Gastrocnemius medialis (tissue), 4 donors: Measurements from ENCODE around the gene ACOT12.

Experiments used
- CTCF ChIP-seq, 5 experiments: fragments of 450-650 bp in 3 of 5; fragments of 200-600 bp in 2 of 5; sonication (generic) in 2 of 5; IDR thresholded peaks in 4 of 5; conservative IDR thresholded peaks in 1 of 5; 1 replicate in 4 of 5; 2 replicates in 1 of 5; pipeline ENCODE4 v1.5.1; 2016 to 2019; ENCODE audit warnings: antibody characterized with exemption in 5 of 5, mild to moderate bottlenecking in 3 of 5, moderate library complexity in 3 of 5
- POLR2A ChIP-seq, 2 donors: fragments of 450-650 bp; IDR thresholded peaks; one replicate each; pipeline ENCODE4 v1.6.1; 2017; ENCODE audit warnings: antibody characterized with exemption in 2 of 2, mild to moderate bottlenecking in 2 of 2, moderate library complexity in 2 of 2

GRCh38 chr5:81305785-81306184, 88.1 kb downstream of the ACOT12 start:
- TF ChIP-seq CTCF (IDR thresholded peaks at IDR 0.05 in 4 of 5, conservative IDR thresholded peaks at IDR 0.05 in 1 of 5) (no peak), POLR2A (IDR thresholded peaks at IDR 0.05) (no peak)
